HG03280 (cell line): Measurements from ENCODE around the gene SPG21.
"Not testable (repeated sequence)": the region's sequence is repeated elsewhere in the genome, so short reads cannot be mapped to it uniquely, and the experiment has no call there.

ENCODE experiments used
- ATAC-seq: cut with Tn5 transposase; IDR thresholded peaks from one replicate; pipeline ENCODE4 v1.9.1; 2021; ENCODE audit warnings: mild to moderate bottlenecking, moderate library complexity; ENCODE audit not compliant: unreplicated experiment

Gene SPG21

GRCh38 chr15:64989416-64990167 is at the start of gene SPG21:
Gene SPG21 (minus strand): TSS chr15:64989914. CDS start chr15:64983569, 6,345 bp downstream.
- peak; percentile 97 for ATAC-seq

GRCh38 chr15:65038836-65039235 is 49.1 kb upstream of the SPG21 start:
- ATAC-seq: no peak

GRCh38 chr15:65038428-65038827 is 48.7 kb upstream of the SPG21 start:
- no peak for ATAC-seq

GRCh38 chr15:65037309-65037708 is 47.6 kb upstream of the SPG21 start:
- ATAC-seq: no peak

GRCh38 chr15:65034719-65035118 is 45.0 kb upstream of the SPG21 start:
- no peak for ATAC-seq

- no peak for ATAC-seq
Observed at GRCh38 chr15:65033659-65034269, 44.0 kb upstream of the SPG21 start.

GRCh38 chr15:65032801-65033537 is 43.3 kb upstream of the SPG21 start:
- ATAC-seq: peak; percentile 37

GRCh38 chr15:65029736-65030208 is 40.1 kb upstream of the SPG21 start:
- ATAC-seq: no peak

- ATAC-seq: peak; percentile 86
Observed at GRCh38 chr15:65028921-65029735, 39.4 kb upstream of the SPG21 start, which contains the start of gene MTFMT. Gene MTFMT (minus strand): TSS chr15:65029639. CDS start chr15:65029613, 26 bp downstream.

GRCh38 chr15:65028338-65028737 is 38.6 kb upstream of the SPG21 start:
- ATAC-seq: no peak

- no peak for ATAC-seq
Observed at GRCh38 chr15:65027593-65027992, 37.9 kb upstream of the SPG21 start.

- ATAC-seq: no peak
Observed at GRCh38 chr15:65026756-65027155, 37.0 kb upstream of the SPG21 start.

- ATAC-seq: no peak
Observed at GRCh38 chr15:65021488-65021887, 31.8 kb upstream of the SPG21 start.

GRCh38 chr15:65020419-65020818 is 30.7 kb upstream of the SPG21 start:
- ATAC-seq: no peak

GRCh38 chr15:65011198-65011597 is 21.5 kb upstream of the SPG21 start:
- ATAC-seq: not testable (repeated sequence)

GRCh38 chr15:65008983-65009382 is 19.3 kb upstream of the SPG21 start:
- ATAC-seq: no peak

GRCh38 chr15:65006876-65007275 is 17.2 kb upstream of the SPG21 start:
- no peak for ATAC-seq

GRCh38 chr15:65004993-65005392 is 15.3 kb upstream of the SPG21 start:
- ATAC-seq: no peak

- no peak for ATAC-seq
Observed at GRCh38 chr15:64997745-64998375, 8.1 kb upstream of the SPG21 start.

- ATAC-seq: no peak
Observed at GRCh38 chr15:64997066-64997465, 7.4 kb upstream of the SPG21 start.
